ENCODE results near the gene MRPL38. TPM values are rescaled to one million over a fixed set of nuclear protein-coding genes. Genes with fewer than 3 reads are reported as not detected.

The MRPL38 gene
- total RNA-seq, 1 experiment from 2014 or later = 108 TPM

GRCh38 chr17:75892556-75893224 is 12.0 kb downstream of the MRPL38 start:
- no peak for TF ChIP-seq CTCF (conservative IDR thresholded peaks at IDR 0.05)
- Mint-ChIP-seq H3K4me3 (no peak overlapping the region), H3K9me3 (no peaks in the 10 kb centered on the region), H3K36me3 (ENCODE audit: insufficient read depth in 1 of 3, low read depth in 3 of 3) (peaks cover 11 to 32% (median 23%) of the 10 kb centered on the region in 3 experiments), H3K27ac (no peak overlapping the region; a peak in 1 of 7 replicates), H3K27me3 (ENCODE audit: low read depth) (no peaks in the 10 kb centered on the region; the same call in 1 of the 2 replicates), H3K4me1 (peaks cover 23 to 26% of the 10 kb centered on the region in 2 experiments)
- Histone ChIP-seq H3K27me3 (ENCODE audit: insufficient read depth, low read length) (no peaks in the 10 kb centered on the region), H2BK120ac (ENCODE audit: low read depth, low read length, poor library complexity, severe bottlenecking) (no peak overlapping the region), H2BK15ac (ENCODE audit: low read depth, low read length) (no peak overlapping the region), H3K4me2 (ENCODE audit: insufficient read depth, insufficient read length, low read length) (no peak overlapping the region), H3K4me1 (ENCODE audit: insufficient read depth, low read length) (no peaks in the 10 kb centered on the region; the same call in 1 of the 2 replicates), H3K23me2 (ENCODE audit: insufficient read length, low read depth, low read length, poor library complexity, severe bottlenecking) (peaks cover 8% of the 10 kb centered on the region), H4K20me1 (ENCODE audit: control insufficient read depth, insufficient read depth, insufficient read length) (no peaks in the 10 kb centered on the region), H3K27ac (ENCODE audit: insufficient read length, low read depth, low read length) (no peak overlapping the region), H4K91ac (ENCODE audit: insufficient read length, low read depth, low read length) (no peak overlapping the region), H3K79me2 (ENCODE audit: insufficient read depth, low read length) (no peaks in the 10 kb centered on the region), H3T11ph (ENCODE audit: low read length) (no peak overlapping the region), H3K79me1 (ENCODE audit: insufficient read depth, low read depth, low read length, poor library complexity, severe bottlenecking) (no peaks in the 10 kb centered on the region), H2BK5ac (ENCODE audit: insufficient read length, low read length) (no peak overlapping the region), H3K9me3 (ENCODE audit: control insufficient read depth, low read depth, low read length) (no peaks in the 10 kb centered on the region), H3K4ac (ENCODE audit: low read depth, low read length) (no peak overlapping the region), H2AK5ac (ENCODE audit: insufficient read length, low read length) (no peak overlapping the region), H4K5ac (ENCODE audit: insufficient read length, low read depth, low read length) (no peak overlapping the region), H3K9ac (ENCODE audit: extremely low read depth, insufficient read length, low read length) (no peak overlapping the region), H3K23ac (ENCODE audit: insufficient read length, low read depth, low read length) (no peak overlapping the region), H3K14ac (ENCODE audit: insufficient read depth, low read length) (no peak overlapping the region; the same call in 1 of the 2 replicates), H3K56ac (ENCODE audit: insufficient read length, low read depth, low read length) (no peak overlapping the region), H2AFZ (ENCODE audit: low read length) (no peak overlapping the region), H2BK20ac (ENCODE audit: low read depth, low read length, poor library complexity, severe bottlenecking) (no peak overlapping the region), H2BK12ac (ENCODE audit: insufficient read length, low read depth, low read length) (no peak overlapping the region), H4K8ac (replicated peaks; ENCODE audit: insufficient read length, low read depth, low read length) (no peak overlapping the region), H3K18ac (ENCODE audit: insufficient read length, low read depth, low read length) (no peak overlapping the region)
- WGBS (ENCODE audit: extremely low coverage, insufficient read length, low lambda C conversion rate) = no CpG with 5 or more reads among the region's 16 CpGs
- peak; percentile 29 for DNase-seq
